SK-MEL-5 (cell line): Measurements from ENCODE around the gene ZNF708. TPM values are rescaled to one million over a fixed set of nuclear protein-coding genes. Genes with fewer than 3 reads are reported as not detected.
A peak's percentile ranks its signal among the peaks of the same experiment; 100 is the strongest.
"Not testable (repeated sequence)": the region's sequence is repeated elsewhere in the genome, so short reads cannot be mapped to it uniquely, and the experiment has no call there.

ENCODE experiments used
- DNase-seq: peaks from one replicate; pipeline ENCODE4 v3.0.0-alpha.2; 2016; ENCODE audit warnings: low read depth, low spot score
- in situ Hi-C: cut with HindIII; loops from 2 replicates; pipeline ENCODE4 v1.10.0; 2016; ENCODE audit warnings: low sequenced_read_pairs, high pct_unique_total_duplicates, low pct_unique_long_range_greater_than_20kb
- polyA plus RNA-seq, 2 experiments: library from polyadenylated mRNA; depleted of rRNA; stranded (reverse); fragments of >200 nt; gene quantifications; 2 replicates each; pipeline ENCODE4 v1.2.3, GENCODE V29; 2015
- total RNA-seq: library from RNA; depleted of rRNA; stranded (reverse); fragments of >200 nt; shearing (Covaris generic); gene quantifications from 2 replicates; pipeline ENCODE4 v1.2.3, GENCODE V29; 2014; rRNA removed

The ZNF708 gene
- 5.0 TPM in 2 replicates for total RNA-seq
- polyA plus RNA-seq (2015; cell fraction: cytosol; rRNA removed) = 2.0 and 2.8 TPM in 2 replicates
- 6.8 and 10.0 TPM in 2 replicates for polyA plus RNA-seq (2015; cell fraction: nucleus; rRNA removed)

- DNase-seq = peak; percentile 93
- in situ Hi-C loops = no loop called here
Measured at GRCh38 chr19:21328885-21329605, at the start of gene ZNF708. TSS of gene ZNF708 (minus strand) at chr19:21329410. CDS start at chr19:21329212, 198 bp downstream.

- in situ Hi-C loops = no loop called here
- DNase-seq = no peak
Measured at GRCh38 chr19:21362291-21362690, 33.1 kb upstream of the ZNF708 start.

GRCh38 chr19:21358768-21359451 is 29.7 kb upstream of the ZNF708 start, which contains the start of gene ZNF738:
TSS of gene ZNF738 (plus strand) at chr19:21359000. CDS start at chr19:21359141, 141 bp downstream.
- in situ Hi-C loops = no loop called here

GRCh38 chr19:21352830-21353229 is 23.6 kb upstream of the ZNF708 start:
- in situ Hi-C loops = no loop called here
- DNase-seq = no peak

More at GRCh38 chr19:21358768-21359451, 29.7 kb upstream of the ZNF708 start, which contains the start of gene ZNF738:
- DNase-seq = peak; percentile 92

GRCh38 chr19:21344841-21345240 is 15.6 kb upstream of the ZNF708 start:
- in situ Hi-C loops, DNase-seq: not testable (repeated sequence)

GRCh38 chr19:21335721-21336120 is 6.5 kb upstream of the ZNF708 start:
- in situ Hi-C loops = no loop called here
- DNase-seq = no peak

- no peak for DNase-seq
- in situ Hi-C loops = no loop called here
Measured at GRCh38 chr19:21328406-21328805, 804 bp downstream of the ZNF708 start.

- DNase-seq = no peak
- in situ Hi-C loops = no loop called here
Measured at GRCh38 chr19:21326169-21326568, 3.0 kb downstream of the ZNF708 start.

- DNase-seq = no peak
- in situ Hi-C loops = no loop called here
Measured at GRCh38 chr19:21323000-21323399, 6.2 kb downstream of the ZNF708 start.

- in situ Hi-C loops = no loop called here
- DNase-seq = no peak
Measured at GRCh38 chr19:21322528-21322927, 6.7 kb downstream of the ZNF708 start.

GRCh38 chr19:21321996-21322395 is 7.2 kb downstream of the ZNF708 start:
- in situ Hi-C loops = no loop called here
- no peak for DNase-seq

- DNase-seq = no peak
- in situ Hi-C loops = no loop called here
Measured at GRCh38 chr19:21321134-21321533, 8.1 kb downstream of the ZNF708 start.

- in situ Hi-C loops = no loop called here
- DNase-seq = no peak
Measured at GRCh38 chr19:21317821-21318220, 11.4 kb downstream of the ZNF708 start.

GRCh38 chr19:21314676-21315075 is 14.5 kb downstream of the ZNF708 start:
- in situ Hi-C loops = no loop called here
- DNase-seq = no peak

GRCh38 chr19:21312807-21313206 is 16.4 kb downstream of the ZNF708 start:
- DNase-seq, in situ Hi-C loops: not testable (repeated sequence)

- in situ Hi-C loops = no loop called here
- DNase-seq = no peak
Measured at GRCh38 chr19:21308773-21309172, 20.4 kb downstream of the ZNF708 start.

- DNase-seq, in situ Hi-C loops: not testable (repeated sequence)
Measured at GRCh38 chr19:21306881-21307479, 22.2 kb downstream of the ZNF708 start.

- in situ Hi-C loops, DNase-seq: not testable (repeated sequence)
Measured at GRCh38 chr19:21293768-21294167, 35.4 kb downstream of the ZNF708 start.
